RWPE1 (cell line): ENCODE data around the gene CAB39.

Source experiments
- CTCF ChIA-PET: fragments of 350-600 bp; sonication (Branson Sonifier 250); formaldehyde crosslinking; extraction: SDS; loops from one replicate; lab custom pipeline; 2021; lab: Yijun Ruan, JAX
- POLR2A ChIA-PET: fragments of 400-600 bp; formaldehyde crosslinking; extraction: SDS; loops from one replicate; lab custom pipeline; 2020; ENCODE audit warnings: antibody characterized with exemption; ENCODE audit not compliant: low non-redundant PET; lab: Yijun Ruan, JAX
- DNase-seq: peaks from one replicate; pipeline ENCODE4 v3.0.0; 2012; ENCODE audit warnings: low spot score
- H3K27ac ChIP-seq: fragments of 450-650 bp; 2 replicates; pipeline ENCODE4 v1.5.1; 2017
- CTCF ChIP-seq: fragments of 450-650 bp; conservative IDR thresholded peaks from 2 replicates; pipeline ENCODE4 v1.5.1; 2017; ENCODE audit warnings: low read depth, mild to moderate bottlenecking

The CAB39 gene

GRCh38 chr2:230816735-230817134, 104.1 kb downstream of the CAB39 start:
- DNase-seq, result no peak
- no peak for TF ChIP-seq CTCF
- ChIA-PET POLR2A (no interaction called here), CTCF (interaction anchor here (1.4 kb wide), 1 partner anchor 7 kb away, joined by 3 read pairs; no protein-coding TSS in a partner anchor)
- H3K27ac ChIP-seq, result no peak overlapping the region

- POLR2A ChIA-PET, result no interaction called here
- H3K27ac ChIP-seq, result no peak overlapping the region
- CTCF ChIA-PET, result no interaction called here
- TF ChIP-seq CTCF, result no peak
- no peak for DNase-seq
Measured at GRCh38 chr2:230819433-230819832, 106.8 kb downstream of the CAB39 start.

GRCh38 chr2:230821261-230821990, 108.8 kb downstream of the CAB39 start:
- ChIA-PET POLR2A (no interaction called here), CTCF (interaction anchor here (0.6 kb wide), 1 partner anchor 556 kb away, joined by 3 read pairs; no protein-coding TSS in a partner anchor)

GRCh38 chr2:230821991-230822520, 109.4 kb downstream of the CAB39 start:
- no peak for DNase-seq
- ChIA-PET CTCF (interaction anchor here (0.6 kb wide), 1 partner anchor 181 kb away, joined by 3 read pairs; no protein-coding TSS in a partner anchor), POLR2A (no interaction called here)
- H3K27ac ChIP-seq, result peak overlapping the region; percentile 23; the same call in 1 of the 2 replicates
- no peak for TF ChIP-seq CTCF

More at GRCh38 chr2:230821261-230821990, 108.8 kb downstream of the CAB39 start:
- peak overlapping the region; percentile 23; the same call in 1 of the 2 replicates for H3K27ac ChIP-seq
- TF ChIP-seq CTCF, result no peak
- DNase-seq, result no peak

GRCh38 chr2:230823264-230823964, 110.8 kb downstream of the CAB39 start:
- CTCF ChIA-PET, result interaction anchor here (0.7 to 1.6 kb wide), 5 partner anchors 17 to 165 kb away, joined by 3 to 19 read pairs (median 4); no protein-coding TSS in a partner anchor
- DNase-seq, result no peak

More at GRCh38 chr2:230823264-230823964, 110.8 kb downstream of the CAB39 start:
- POLR2A ChIA-PET, result no interaction called here
- TF ChIP-seq CTCF, result no peak
- H3K27ac ChIP-seq, result no peak overlapping the region
